Upper lobe of left lung (tissue), 6 donors: Measurements from ENCODE around the gene TBXAS1. TPM values are rescaled to one million over a fixed set of nuclear protein-coding genes. Genes with fewer than 3 reads are reported as not detected.
"Not testable (repeated sequence)": the region's sequence is repeated elsewhere in the genome, so short reads cannot be mapped to it uniquely, and the experiment has no call there.

ENCODE experiments used
- ATAC-seq, 2 donors: fragments of 200-7000 bp; cut with Tn5 transposase; one replicate each; pipeline ENCODE4 v1.9.1; 2022; ENCODE audit warnings: mild to moderate bottlenecking in 2 of 2, moderate library complexity in 2 of 2; ENCODE audit not compliant: low FRiP score in 2 of 2
- DNase-seq, 2 donors: peaks; one replicate each; pipeline ENCODE4 v3.0.0-alpha.2; 2019 to 2020
- H3K27ac ChIP-seq, 4 donors: fragments of 200-600 bp; sonication (generic); one replicate each; pipeline ENCODE4 v1.5.1; 2016 to 2019
- H3K27me3 ChIP-seq, 4 donors: fragments of 200-600 bp; sonication (generic); one replicate each; pipeline ENCODE4 v1.5.1; 2017 to 2019
- H3K36me3 ChIP-seq, 4 donors: fragments of 200-600 bp; sonication (generic); one replicate each; pipeline ENCODE4 v1.5.1; 2016 to 2019
- H3K4me1 ChIP-seq, 4 donors: fragments of 200-600 bp; sonication (generic); one replicate each; pipeline ENCODE4 v1.5.1; 2018 to 2019
- H3K4me3 ChIP-seq, 4 donors: fragments of 200-600 bp; sonication (generic); one replicate each; pipeline ENCODE4 v1.5.1; 2017 to 2019; ENCODE audit warnings: mild to moderate bottlenecking in 2 of 4, moderate library complexity in 1 of 4
- H3K9me3 ChIP-seq, 4 donors: fragments of 200-600 bp; sonication (generic); one replicate each; pipeline ENCODE4 v1.5.1; 2018 to 2019
- CTCF ChIP-seq, 6 experiments: fragments of 450-650 bp in 4 of 6; fragments of 200-600 bp in 2 of 6; sonication (generic) in 2 of 6; IDR thresholded peaks; one replicate each; pipeline ENCODE4 v1.5.1; 2016 to 2019; ENCODE audit warnings: antibody characterized with exemption in 6 of 6
- EP300 ChIP-seq, 4 donors: sonication (generic); formaldehyde crosslinking; IDR thresholded peaks; one replicate each; pipeline ENCODE4 v1.5.1; 2017; ENCODE audit warnings: antibody characterized with exemption in 4 of 4, control low read depth in 2 of 4
- POLR2A ChIP-seq, 4 donors: fragments of 450-650 bp; IDR thresholded peaks; one replicate each; pipeline ENCODE4 v1.5.1; 2016 to 2017; ENCODE audit warnings: antibody characterized with exemption in 4 of 4, mild to moderate bottlenecking in 2 of 4
- POLR2AphosphoS5 ChIP-seq, 2 donors: sonication (generic); formaldehyde crosslinking; IDR thresholded peaks; one replicate each; pipeline ENCODE4 v1.5.1; 2017; ENCODE audit warnings: antibody characterized with exemption in 2 of 2
- WGBS, 2 donors: methylation state at CpG; one replicate each; pipeline ENCODE4 v1.1.5; 2017 to 2018; 5-methylcytosine and 5-hydroxymethylcytosine counted together
- total RNA-seq, 6 donors: library from RNA; depleted of rRNA in 4 of 6; stranded (reverse); fragments of >200 nt in 4 of 6; gene quantifications; one replicate each; pipeline versions ENCODE4 v1.1.0 to v1.2.1, GENCODE V29; 2016 to 2021
- donor health status: DM: no; HTN: no; CAD: no; lungs with moderate emphysema.
- donor health status: DM: no; HTN: yes; CAD: no; lungs with severe emphysema.

The TBXAS1 gene
- total RNA-seq, 6 donors from 2014 or later = 62.8 to 317 (median 85.6) TPM

- DNase-seq (no peak), ATAC-seq (no peak)
- 54 to 59% methylated on average over 3 of the region's 3 CpGs for WGBS, 2 donors
- H3K9me3 ChIP-seq = no peaks in the 10 kb centered on the region
- no peaks in the 10 kb centered on the region for H3K36me3 ChIP-seq
- no peak overlapping the region for H3K4me3 ChIP-seq
- TF ChIP-seq POLR2A (IDR thresholded peaks at IDR 0.05) (no peak), CTCF (IDR thresholded peaks at IDR 0.05) (no peak), POLR2AphosphoS5 (IDR thresholded peaks at IDR 0.05) (no peak), EP300 (IDR thresholded peaks at IDR 0.05) (no peak)
- no peaks in the 10 kb centered on the region for H3K4me1 ChIP-seq
- H3K27ac ChIP-seq = no peak overlapping the region
- no peaks in the 10 kb centered on the region for H3K27me3 ChIP-seq
Observed at GRCh38 chr7:139924461-139924860, 95.4 kb downstream of the TBXAS1 start.

GRCh38 chr7:139929221-139929620, 100.2 kb downstream of the TBXAS1 start:
- not testable (repeated sequence) for H3K4me3 ChIP-seq, H3K9me3 ChIP-seq, DNase-seq, ATAC-seq, H3K4me1 ChIP-seq, H3K27ac ChIP-seq, H3K36me3 ChIP-seq, H3K27me3 ChIP-seq
- WGBS, 2 donors = 91 to 95% methylated on average over 8 of the region's 8 CpGs

- no peak overlapping the region for H3K27ac ChIP-seq
- DNase-seq (no peak), ATAC-seq (peak in 1 of 2 donors; percentile 82)
- no peak for TF ChIP-seq POLR2AphosphoS5 (IDR thresholded peaks at IDR 0.05)
- TF ChIP-seq CTCF (IDR thresholded peaks at IDR 0.05) = no peak
- no peaks in the 10 kb centered on the region for H3K4me1 ChIP-seq
- H3K27me3 ChIP-seq = no peaks in the 10 kb centered on the region
- 92 to 95% methylated on average over 6 of the region's 6 CpGs for WGBS, 2 donors
- H3K36me3 ChIP-seq = no peaks in the 10 kb centered on the region
- no peaks in the 10 kb centered on the region for H3K9me3 ChIP-seq
- no peak overlapping the region for H3K4me3 ChIP-seq
Observed at GRCh38 chr7:139930286-139930965, 101.4 kb downstream of the TBXAS1 start.

GRCh38 chr7:139931190-139931934, 102.3 kb downstream of the TBXAS1 start:
- H3K9me3 ChIP-seq = no peaks in the 10 kb centered on the region
- H3K36me3 ChIP-seq = peaks cover 0 to 3% (median 0%) of the 10 kb centered on the region in 4 donors
- ATAC-seq (no peak), DNase-seq (no peak)
- no peak overlapping the region for H3K4me3 ChIP-seq
- TF ChIP-seq CTCF (IDR thresholded peaks at IDR 0.05) = no peak
- no peak for TF ChIP-seq POLR2AphosphoS5 (IDR thresholded peaks at IDR 0.05)
- TF ChIP-seq POLR2A (IDR thresholded peaks at IDR 0.05) = no peak
- no peak for TF ChIP-seq EP300 (IDR thresholded peaks at IDR 0.05)
- no peaks in the 10 kb centered on the region for H3K4me1 ChIP-seq
- H3K27ac ChIP-seq = no peak overlapping the region
- no peaks in the 10 kb centered on the region for H3K27me3 ChIP-seq
- WGBS, 2 donors = 69 to 71% methylated on average over 8 of the region's 8 CpGs

GRCh38 chr7:139932531-139932930, 103.5 kb downstream of the TBXAS1 start:
- Histone ChIP-seq H3K27me3 (no peaks in the 10 kb centered on the region), H3K4me3 (no peak overlapping the region), H3K9me3 (no peaks in the 10 kb centered on the region), H3K27ac (no peak overlapping the region), H3K4me1 (peaks cover 3 to 9% (median 6%) of the 10 kb centered on the region in 4 donors), H3K36me3 (peaks cover 0 to 3% (median 0%) of the 10 kb centered on the region in 4 donors)
- TF ChIP-seq CTCF (IDR thresholded peaks at IDR 0.05) = no peak
- TF ChIP-seq POLR2A (IDR thresholded peaks at IDR 0.05) = no peak
- no peak for TF ChIP-seq EP300 (IDR thresholded peaks at IDR 0.05)
- no peak for TF ChIP-seq POLR2AphosphoS5 (IDR thresholded peaks at IDR 0.05)
- no peak for ATAC-seq
- no peak for DNase-seq
